HFF-Myc (cell line): Measurements from ENCODE around the gene HPX.

Source experiments
- DNase-seq: peaks from one replicate; pipeline ENCODE4 v3.0.0-alpha.2; 2011; ENCODE audit warnings: low read depth; ENCODE audit errors: extremely low read depth
- H3K4me3 ChIP-seq: replicated peaks from 2 replicates; pipeline ENCODE4 v1.5.1; 2011; ENCODE audit warnings: low read depth, mild to moderate bottlenecking, control low read depth, low read length
- TF ChIP-seq, protein P1 (sequence below): IDR thresholded peaks from 2 replicates; pipeline ENCODE4 v1.5.1; 2012; ENCODE audit warnings: mild to moderate bottlenecking, low read depth, low read length, control low read depth; ENCODE audit errors: missing control alignments

Gene HPX, protein sequence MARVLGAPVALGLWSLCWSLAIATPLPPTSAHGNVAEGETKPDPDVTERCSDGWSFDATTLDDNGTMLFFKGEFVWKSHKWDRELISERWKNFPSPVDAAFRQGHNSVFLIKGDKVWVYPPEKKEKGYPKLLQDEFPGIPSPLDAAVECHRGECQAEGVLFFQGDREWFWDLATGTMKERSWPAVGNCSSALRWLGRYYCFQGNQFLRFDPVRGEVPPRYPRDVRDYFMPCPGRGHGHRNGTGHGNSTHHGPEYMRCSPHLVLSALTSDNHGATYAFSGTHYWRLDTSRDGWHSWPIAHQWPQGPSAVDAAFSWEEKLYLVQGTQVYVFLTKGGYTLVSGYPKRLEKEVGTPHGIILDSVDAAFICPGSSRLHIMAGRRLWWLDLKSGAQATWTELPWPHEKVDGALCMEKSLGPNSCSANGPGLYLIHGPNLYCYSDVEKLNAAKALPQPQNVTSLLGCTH

DNA sequence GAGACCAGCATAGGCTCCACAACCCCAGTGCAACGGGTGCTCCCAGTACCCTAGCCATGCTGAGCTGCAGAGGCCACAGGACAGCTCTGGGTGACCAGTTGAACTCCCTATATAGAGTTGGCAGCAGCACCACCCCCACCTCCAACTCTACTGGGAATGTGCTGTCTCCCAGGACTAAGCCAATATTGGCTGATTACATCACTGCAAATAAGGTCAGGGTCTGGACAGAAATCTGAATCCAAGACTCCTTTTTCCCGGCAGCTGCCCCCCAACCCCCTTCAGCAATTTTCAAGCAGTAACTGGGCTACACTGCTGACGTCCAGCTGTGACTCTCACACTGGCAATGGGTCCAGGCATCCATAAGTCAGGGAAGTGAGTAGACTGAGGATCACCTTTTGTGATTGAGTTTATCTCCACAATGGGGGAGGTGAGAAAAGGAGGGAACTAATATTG lies at the start of gene HPX:
HPX (minus strand) TSS at position 82 of the 453 bp plus-strand sequence; CDS start at position 58, 24 bp downstream.
- H3K4me3 ChIP-seq, result no peak within 1 kb of the TSS
- TF ChIP-seq, protein P1, sequence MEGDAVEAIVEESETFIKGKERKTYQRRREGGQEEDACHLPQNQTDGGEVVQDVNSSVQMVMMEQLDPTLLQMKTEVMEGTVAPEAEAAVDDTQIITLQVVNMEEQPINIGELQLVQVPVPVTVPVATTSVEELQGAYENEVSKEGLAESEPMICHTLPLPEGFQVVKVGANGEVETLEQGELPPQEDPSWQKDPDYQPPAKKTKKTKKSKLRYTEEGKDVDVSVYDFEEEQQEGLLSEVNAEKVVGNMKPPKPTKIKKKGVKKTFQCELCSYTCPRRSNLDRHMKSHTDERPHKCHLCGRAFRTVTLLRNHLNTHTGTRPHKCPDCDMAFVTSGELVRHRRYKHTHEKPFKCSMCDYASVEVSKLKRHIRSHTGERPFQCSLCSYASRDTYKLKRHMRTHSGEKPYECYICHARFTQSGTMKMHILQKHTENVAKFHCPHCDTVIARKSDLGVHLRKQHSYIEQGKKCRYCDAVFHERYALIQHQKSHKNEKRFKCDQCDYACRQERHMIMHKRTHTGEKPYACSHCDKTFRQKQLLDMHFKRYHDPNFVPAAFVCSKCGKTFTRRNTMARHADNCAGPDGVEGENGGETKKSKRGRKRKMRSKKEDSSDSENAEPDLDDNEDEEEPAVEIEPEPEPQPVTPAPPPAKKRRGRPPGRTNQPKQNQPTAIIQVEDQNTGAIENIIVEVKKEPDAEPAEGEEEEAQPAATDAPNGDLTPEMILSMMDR, result no peak
- no peak for DNase-seq

DNA sequence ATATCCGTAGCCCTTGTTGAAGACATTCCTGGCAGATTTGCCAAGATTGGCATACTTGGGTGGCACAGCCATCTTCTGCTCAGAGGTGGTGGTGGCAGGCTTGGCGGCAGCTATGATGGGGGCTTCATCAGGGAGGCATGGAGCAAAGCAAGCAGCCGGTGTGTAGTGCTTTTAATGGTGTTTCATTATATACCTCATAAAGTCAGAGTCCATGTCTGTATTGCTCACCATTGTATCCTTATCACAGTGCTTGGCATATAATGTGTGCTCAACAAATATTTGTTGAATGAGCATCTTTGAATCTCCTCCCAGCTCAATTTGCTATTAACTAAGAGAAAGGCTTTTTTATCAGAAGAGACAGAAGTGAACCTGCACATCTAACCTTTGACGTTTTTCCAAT lies 48.5 kb upstream of the HPX start:
- TF ChIP-seq, protein P1, result no peak
- H3K4me3 ChIP-seq, result no peak overlapping the region
- DNase-seq, result no peak

DNA sequence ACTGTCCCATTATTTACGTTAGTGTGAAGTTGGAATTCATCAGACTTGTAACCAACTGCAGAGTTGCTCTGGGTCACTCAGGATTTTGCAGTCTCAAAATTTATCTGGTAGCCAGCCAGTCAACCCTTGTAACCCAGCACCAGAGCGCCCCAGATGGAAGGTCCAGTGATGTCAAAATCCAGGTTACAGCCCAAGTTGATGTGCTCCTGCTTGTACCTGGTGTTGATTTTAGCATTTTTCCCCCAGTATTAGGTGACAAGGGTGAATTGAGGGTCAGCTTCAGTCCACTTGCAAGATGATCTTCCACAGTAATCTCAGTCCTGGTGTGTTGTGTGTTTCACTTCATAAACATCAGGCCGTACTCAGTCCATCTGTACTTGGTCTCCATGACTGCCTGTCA lies 48.0 kb upstream of the HPX start:
- TF ChIP-seq, protein P1, result no peak
- no peak for DNase-seq
- H3K4me3 ChIP-seq, result no peak overlapping the region

DNA sequence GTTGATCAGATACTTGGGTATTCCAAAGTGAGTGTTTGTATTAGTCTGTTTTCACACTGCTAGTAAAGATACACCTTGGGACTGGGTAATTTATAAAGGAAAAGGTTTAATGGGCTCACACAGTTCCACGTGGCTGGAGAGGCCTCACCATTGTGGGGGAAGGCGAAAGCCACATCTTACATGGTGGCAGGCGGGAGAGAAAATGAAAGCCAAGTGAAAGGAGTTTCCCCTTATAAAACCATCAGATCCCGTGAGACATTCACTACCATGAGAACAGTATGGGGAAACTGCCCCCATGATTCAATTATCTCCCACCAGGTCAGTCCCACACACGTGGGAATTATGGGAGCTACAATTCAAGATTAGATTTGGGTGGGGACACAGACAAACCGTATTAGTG lies 47.6 kb upstream of the HPX start:
- TF ChIP-seq, protein P1, result no peak
- DNase-seq, result no peak
- H3K4me3 ChIP-seq, result no peak overlapping the region

DNA sequence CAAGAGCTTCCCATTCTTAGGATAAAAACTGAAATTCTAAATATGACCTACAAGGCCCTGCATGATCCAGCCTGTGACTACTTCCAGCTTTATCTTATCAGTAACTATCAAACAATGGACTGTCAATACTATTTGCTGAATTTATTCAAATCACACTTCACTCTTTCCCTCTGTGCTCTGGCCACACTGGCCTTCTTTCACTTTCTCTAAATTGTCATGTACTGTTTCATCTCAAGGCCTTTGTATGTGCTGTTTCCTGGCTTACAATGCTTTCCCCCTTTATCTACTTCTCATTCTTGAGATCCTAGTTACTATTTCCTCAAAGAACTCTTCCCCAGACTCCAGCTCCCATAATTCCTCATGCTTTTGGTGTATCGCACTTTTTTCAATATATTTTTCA lies 46.2 kb upstream of the HPX start:
- DNase-seq, result no peak
- no peak overlapping the region for H3K4me3 ChIP-seq
- TF ChIP-seq, protein P1, result no peak

DNA sequence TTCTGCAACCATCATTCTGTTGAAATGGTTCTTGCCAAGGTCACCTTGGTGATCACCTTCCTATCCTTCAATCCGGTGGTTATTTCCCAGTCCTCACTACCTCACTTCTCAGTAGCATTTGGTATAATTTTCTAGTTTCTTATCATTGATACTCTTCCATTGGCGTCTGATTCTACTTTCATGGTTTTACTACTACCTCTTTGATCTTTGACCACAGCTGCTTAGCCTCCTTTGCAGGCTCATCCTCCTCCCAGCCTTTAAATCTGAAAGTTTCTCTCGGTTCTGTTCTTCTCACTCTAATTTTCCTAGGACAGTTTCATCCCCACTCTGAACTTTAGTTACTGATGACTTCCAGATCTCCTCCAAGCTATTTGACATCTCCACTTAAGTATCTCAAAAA lies 45.5 kb upstream of the HPX start:
- TF ChIP-seq, protein P1, result no peak
- no peak overlapping the region for H3K4me3 ChIP-seq
- DNase-seq, result no peak
